Thoracic aorta (tissue), 2 donors: ENCODE results near the gene MED27. TPM values are rescaled to one million over a fixed set of nuclear protein-coding genes. Genes with fewer than 3 reads are reported as not detected.

Experiments
- ATAC-seq: fragments of 150-250 bp; one replicate; pipeline ENCODE4 v1.8.0; 2017; ENCODE audit warnings: low read depth; ENCODE audit not compliant: insufficient number of reproducible peaks, low FRiP score
- DNase-seq: peaks from one replicate; pipeline ENCODE4 v3.0.0-alpha.2; 2020; ENCODE audit warnings: low spot score
- H3K27ac ChIP-seq, 2 donors: fragments of 200-600 bp; sonication (generic); 1 replicate in 1 of 2; 2 replicates in 1 of 2; pipeline ENCODE4 v1.5.1; 2016; ENCODE audit warnings: mild to moderate bottlenecking in 2 of 2, moderate library complexity in 2 of 2
- H3K27me3 ChIP-seq: fragments of 200-600 bp; sonication (generic); replicated peaks from 2 replicates; pipeline ENCODE4 v1.6.0; 2016; ENCODE audit warnings: mild to moderate bottlenecking; ENCODE audit not compliant: insufficient read depth
- H3K36me3 ChIP-seq: fragments of 200-600 bp; sonication (generic); one replicate; pipeline ENCODE4 v1.5.1; 2016
- H3K4me1 ChIP-seq, 2 donors: fragments of 200-600 bp; sonication (generic); 1 replicate in 1 of 2; 2 replicates in 1 of 2; pipeline versions ENCODE4 v1.5.1 to v1.6.0; 2016; ENCODE audit warnings: low read depth in 2 of 2, mild to moderate bottlenecking in 1 of 2; ENCODE audit not compliant: control insufficient read depth in 1 of 2
- H3K4me3 ChIP-seq: fragments of 200-600 bp; sonication (generic); 2 replicates; pipeline ENCODE4 v1.5.1; 2016; ENCODE audit warnings: mild to moderate bottlenecking
- H3K9me3 ChIP-seq: fragments of 200-600 bp; sonication (generic); 2 replicates; pipeline ENCODE4 v1.5.1; 2016
- CTCF ChIP-seq: fragments of 200-600 bp; sonication (generic); IDR thresholded peaks from one replicate; pipeline ENCODE4 v1.5.1; 2019; ENCODE audit warnings: antibody characterized with exemption
- total RNA-seq, 2 donors: library from RNA; depleted of rRNA; stranded (reverse); fragments of >200 nt; gene quantifications; one replicate each; pipeline versions ENCODE4 v1.1.0 to v1.2.3, GENCODE V29; 2016

Gene MED27
- total RNA-seq, 2 donors from 2014 or later = 19.3 to 26.5 TPM

DNA sequence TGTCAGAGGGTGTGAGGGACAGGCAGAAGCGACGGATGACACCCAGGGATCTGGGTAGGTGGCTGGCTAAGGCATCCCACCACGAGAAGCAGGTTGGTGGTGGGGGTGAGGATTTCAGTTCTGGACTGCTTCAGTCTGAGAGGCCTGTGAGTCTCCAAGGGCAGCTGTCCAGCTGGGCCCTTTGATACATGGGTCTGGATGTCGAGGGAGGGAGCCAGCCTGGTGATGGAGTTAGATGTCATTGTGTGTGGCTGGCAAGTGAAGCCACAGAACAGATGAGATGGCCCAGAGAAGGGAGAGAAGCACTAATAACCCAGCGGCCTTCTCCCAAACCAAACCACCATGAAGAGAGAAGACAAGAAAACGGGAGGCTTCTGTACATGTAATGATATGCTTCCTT lies 11.1 kb downstream of the MED27 start:
- Histone ChIP-seq H3K9me3 (no peaks in the 10 kb centered on the region), H3K36me3 (peaks cover 8% of the 10 kb centered on the region), H3K27ac (no peak overlapping the region), H3K4me3 (no peak overlapping the region), H3K4me1 (peaks cover 11 to 48% of the 10 kb centered on the region in 2 donors), H3K27me3 (no peaks in the 10 kb centered on the region)
- DNase-seq (no peak), ATAC-seq (no peak)
- TF ChIP-seq CTCF = no peak

DNA sequence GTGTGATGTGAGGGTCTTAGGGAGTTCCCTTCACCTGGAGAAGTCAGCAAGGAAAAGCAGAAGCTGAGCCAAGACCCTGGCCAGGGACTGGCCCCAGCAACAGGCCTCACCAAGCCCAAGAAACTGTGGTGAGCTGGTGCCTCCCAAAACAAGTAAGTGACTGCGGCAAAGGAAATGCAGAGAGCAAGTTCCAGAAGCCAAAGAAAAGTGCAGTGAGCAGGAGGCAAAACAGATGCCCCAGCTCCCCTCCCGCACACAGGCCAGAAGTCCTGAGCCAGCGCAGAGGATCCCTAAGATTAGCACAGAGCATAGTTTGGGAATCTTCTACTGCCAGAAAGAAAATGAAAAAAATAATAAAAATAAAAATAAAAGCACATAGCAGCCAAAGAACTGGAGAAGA lies 13.2 kb downstream of the MED27 start:
- no peak overlapping the region for H3K4me3 ChIP-seq
- no peak overlapping the region for H3K27ac ChIP-seq
- DNase-seq (no peak), ATAC-seq (no peak)
- no peaks in the 10 kb centered on the region for H3K27me3 ChIP-seq
- no peak for TF ChIP-seq CTCF
- no peaks in the 10 kb centered on the region for H3K9me3 ChIP-seq
- peaks cover 5 to 33% of the 10 kb centered on the region in 2 donors for H3K4me1 ChIP-seq
- peaks cover 8% of the 10 kb centered on the region for H3K36me3 ChIP-seq

DNA sequence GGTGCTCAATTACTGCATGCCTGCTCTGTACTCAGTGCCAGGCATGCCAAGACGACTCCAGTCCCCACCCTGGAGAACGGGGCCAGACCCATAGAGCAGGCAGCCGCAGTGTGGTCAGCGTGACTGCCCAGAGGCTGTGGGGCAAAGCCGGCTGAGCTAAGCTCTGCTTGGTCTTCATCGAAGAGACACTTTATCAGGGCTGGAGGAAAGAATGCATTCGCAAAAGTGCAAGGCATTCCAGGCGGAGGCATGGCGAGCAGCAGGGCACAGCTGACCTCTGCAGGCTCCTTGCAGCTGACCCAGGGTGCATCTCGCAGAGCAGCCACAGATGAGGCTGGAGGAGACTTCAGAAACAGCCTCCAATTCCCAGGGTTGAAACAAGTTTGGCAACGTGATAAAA lies 13.6 kb downstream of the MED27 start:
- ATAC-seq = no peak
- Histone ChIP-seq H3K4me3 (no peak overlapping the region), H3K27ac (no peak overlapping the region), H3K4me1 (peaks cover 5 to 33% of the 10 kb centered on the region in 2 donors), H3K36me3 (peaks cover 8% of the 10 kb centered on the region), H3K27me3 (no peaks in the 10 kb centered on the region), H3K9me3 (no peaks in the 10 kb centered on the region)
- no peak for DNase-seq
- TF ChIP-seq CTCF = no peak

GRCh38 chr9:132063281-132063680 lies 16.4 kb downstream of the MED27 start:
- ATAC-seq = no peak
- Histone ChIP-seq H3K27me3 (no peaks in the 10 kb centered on the region), H3K4me1 (peaks cover 0 to 16% of the 10 kb centered on the region in 2 donors), H3K4me3 (no peak overlapping the region), H3K36me3 (peaks cover under 1% of the 10 kb centered on the region), H3K27ac (no peak overlapping the region), H3K9me3 (no peaks in the 10 kb centered on the region)
- TF ChIP-seq CTCF = no peak
- no peak for DNase-seq

DNA sequence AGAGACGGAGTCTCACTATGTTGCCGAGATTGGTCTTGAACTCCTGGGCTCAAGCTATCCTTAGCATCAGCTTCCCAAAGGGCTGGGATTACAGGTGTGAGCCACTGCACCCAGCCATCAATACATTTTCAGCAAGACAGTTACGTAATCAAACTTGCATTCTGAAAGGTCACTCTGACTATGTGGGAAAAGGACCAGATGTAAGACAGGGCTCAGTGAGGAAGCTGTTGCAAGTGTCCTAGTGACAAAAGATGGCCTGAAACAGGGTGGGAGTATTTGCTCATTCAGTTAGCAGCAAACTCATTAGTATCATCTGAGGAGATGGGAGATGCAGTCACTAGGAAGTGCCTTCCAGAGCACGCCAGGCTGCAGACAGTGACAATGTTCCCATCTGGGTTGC lies 16.9 kb downstream of the MED27 start:
- DNase-seq = no peak
- no peak overlapping the region for H3K4me3 ChIP-seq
- TF ChIP-seq CTCF = no peak
- ATAC-seq = no peak
- H3K9me3 ChIP-seq = no peaks in the 10 kb centered on the region
- no peaks in the 10 kb centered on the region for H3K27me3 ChIP-seq
- no peaks in the 10 kb centered on the region for H3K36me3 ChIP-seq
- peaks cover 0 to 16% of the 10 kb centered on the region in 2 donors for H3K4me1 ChIP-seq
- H3K27ac ChIP-seq = no peak overlapping the region
